ENCODE results near the gene COX4I1.

The COX4I1 gene

DNA sequence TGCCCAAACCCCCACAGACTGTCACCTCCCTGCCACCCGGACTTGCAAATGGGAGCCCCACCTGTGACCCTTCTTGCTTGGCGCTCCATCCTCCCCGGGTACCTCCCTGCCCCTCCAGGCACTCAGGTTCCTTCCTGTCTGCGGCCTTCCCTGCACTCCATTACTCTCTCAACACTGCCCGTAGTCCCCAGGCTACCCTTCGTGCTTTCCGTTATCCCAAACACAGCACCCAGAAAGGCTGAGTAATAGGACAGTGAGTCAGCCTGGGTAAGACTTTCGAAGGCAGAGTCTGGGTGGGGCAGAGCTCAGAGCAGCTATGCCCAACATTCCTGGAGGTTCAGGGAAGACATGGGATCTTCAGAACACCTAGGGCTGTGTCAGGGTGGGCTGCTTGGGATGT, 32.0 kb upstream of the COX4I1 start:
- DNase-seq (ENCODE audit: low spot score) = peak; percentile 97

DNA sequence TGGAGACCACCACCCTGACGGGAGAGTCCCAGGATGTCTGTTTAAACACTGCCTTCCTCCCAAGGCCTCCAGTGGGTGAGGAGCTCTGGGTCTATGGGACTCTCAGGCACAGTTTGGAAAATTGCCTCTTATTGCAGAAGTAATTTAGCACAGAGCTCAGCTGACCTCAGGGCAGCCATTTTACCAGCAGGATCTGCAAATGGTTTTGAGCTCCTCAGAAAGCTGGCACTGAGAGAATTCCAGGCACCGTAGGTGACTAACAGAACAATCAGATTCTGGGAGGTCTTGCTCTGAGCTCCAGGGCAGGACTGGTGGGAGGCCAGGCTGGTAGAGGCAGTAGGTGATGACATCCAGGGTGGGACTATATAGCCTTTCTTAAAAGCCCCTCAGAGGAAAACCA, 31.3 kb upstream of the COX4I1 start:
- DNase-seq (ENCODE audit: low spot score) = no peak

GRCh38 chr16:85770741-85771140, 28.8 kb upstream of the COX4I1 start:
- DNase-seq (ENCODE audit: low spot score) = no peak

- no peak for DNase-seq (ENCODE audit: low spot score)
Measured at GRCh38 chr16:85773044-85773443, 26.5 kb upstream of the COX4I1 start.

GRCh38 chr16:85774136-85774535, 25.4 kb upstream of the COX4I1 start:
- no peak for DNase-seq (ENCODE audit: low spot score)

GRCh38 chr16:85774811-85775210, 24.7 kb upstream of the COX4I1 start:
- no peak for DNase-seq (ENCODE audit: low spot score)

DNA sequence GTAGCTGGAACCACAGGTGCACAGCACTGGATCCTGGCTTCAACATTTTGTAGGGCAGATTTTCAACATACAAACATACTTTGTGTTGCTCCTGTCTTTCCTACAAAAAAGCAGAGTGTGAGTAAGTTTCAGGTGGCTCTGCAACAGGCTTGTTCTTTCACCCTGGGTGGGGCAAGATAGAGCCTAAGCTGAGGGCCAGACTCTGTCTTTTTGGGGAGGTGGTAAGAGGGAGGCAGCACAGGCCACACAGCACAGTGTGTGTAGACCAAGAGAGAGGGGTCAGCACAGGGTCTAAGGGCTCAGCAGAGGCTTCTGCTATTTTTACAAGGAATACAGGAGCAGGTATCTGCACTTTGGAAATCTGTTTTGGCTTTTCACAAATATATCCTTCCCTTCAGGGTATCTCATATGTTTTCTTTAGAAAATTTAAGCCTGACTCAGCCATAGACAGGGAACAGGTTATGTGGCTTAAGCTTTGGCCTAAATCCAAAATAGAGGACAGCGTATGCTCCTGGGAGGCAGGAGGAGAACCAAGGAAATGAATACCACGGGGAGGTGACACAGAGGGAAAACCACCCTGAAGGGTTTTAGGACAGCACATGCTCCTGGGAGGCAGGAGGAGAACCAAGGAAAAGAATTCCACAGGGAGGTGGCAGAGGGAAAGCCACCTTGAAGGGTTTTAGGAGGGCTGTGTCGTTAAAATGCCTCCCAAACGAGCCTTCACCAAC, 21.7 kb upstream of the COX4I1 start:
- DNase-seq (ENCODE audit: low spot score) = peak; percentile 49

- no peak for DNase-seq (ENCODE audit: low spot score)
Measured at GRCh38 chr16:85778873-85779272, 20.6 kb upstream of the COX4I1 start.

DNA sequence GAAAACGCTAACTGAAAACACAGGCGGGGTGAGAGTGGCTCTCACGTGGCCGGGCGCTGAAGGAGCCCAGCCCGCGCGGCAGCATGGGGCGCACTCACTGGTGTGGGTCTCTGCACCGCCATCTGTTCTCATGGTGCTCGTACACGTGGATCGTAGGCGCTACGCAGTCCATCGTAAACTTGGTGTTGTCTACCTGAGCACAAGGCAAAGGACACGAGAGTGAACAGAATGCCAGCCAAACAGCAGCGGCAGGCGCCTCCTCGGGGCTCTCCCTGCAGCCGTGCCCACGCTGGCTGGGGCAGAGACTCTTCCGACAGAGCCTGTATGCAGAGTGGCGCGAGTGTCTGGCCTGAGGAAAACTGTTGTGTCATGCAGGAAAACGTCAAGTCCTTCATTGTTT, 19.2 kb upstream of the COX4I1 start:
- no peak for DNase-seq (ENCODE audit: low spot score)

- no peak for DNase-seq (ENCODE audit: low spot score)
Measured at GRCh38 chr16:85781156-85781555, 18.3 kb upstream of the COX4I1 start.

DNA sequence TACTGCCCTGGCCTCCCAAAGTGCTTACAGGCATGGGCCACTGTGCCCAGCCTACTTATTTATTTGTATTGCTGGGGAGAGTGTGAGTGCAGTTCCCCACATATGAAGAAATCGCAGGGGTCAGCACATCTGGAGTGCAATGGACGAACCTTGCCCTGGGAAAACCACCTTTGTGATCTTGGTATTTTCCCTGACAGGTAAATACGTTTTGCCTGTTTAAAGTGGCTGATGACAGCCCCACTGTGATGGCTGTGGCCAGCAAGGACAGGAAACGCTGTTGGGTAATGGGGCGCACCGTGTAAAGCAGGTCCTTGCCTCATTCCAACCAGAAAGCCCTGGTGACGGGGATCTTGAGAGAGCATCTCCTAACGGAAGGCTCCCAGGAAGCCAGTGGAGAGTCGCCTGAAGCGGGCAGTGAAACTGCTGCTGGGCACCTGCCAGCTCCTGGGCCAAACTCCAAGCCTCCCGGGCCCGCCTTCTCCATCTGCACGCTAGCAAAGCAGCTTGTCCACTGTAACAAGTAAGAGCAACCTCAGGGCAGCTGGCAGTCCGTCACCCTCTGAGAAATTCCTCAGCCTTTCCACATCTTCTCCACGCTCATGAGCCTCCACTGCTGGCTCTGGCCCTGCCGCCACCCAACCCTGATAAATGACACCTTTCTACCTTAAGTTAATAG, 17.7 kb upstream of the COX4I1 start:
- no peak for DNase-seq (ENCODE audit: low spot score)

GRCh38 chr16:85782451-85782850, 17.0 kb upstream of the COX4I1 start:
- DNase-seq (ENCODE audit: low spot score) = no peak

DNA sequence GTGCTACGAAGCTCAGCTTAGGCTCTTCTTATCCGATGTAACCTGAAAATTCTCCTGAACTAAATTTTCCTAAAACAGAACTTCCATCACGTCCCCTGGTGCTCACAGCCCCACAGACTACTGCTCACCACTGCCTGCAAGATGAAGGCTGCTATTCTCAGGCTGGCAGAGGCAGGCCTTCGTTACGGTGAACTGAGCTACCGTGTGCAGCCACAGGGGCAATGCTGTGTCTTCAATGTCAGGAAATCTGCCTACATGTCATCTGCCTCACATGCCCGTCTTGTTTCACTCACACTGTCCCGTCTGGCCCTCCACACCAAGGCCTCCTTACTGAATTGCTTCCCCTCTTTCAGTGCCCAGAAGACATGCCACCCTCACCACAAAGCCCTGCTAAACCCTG, 16.1 kb upstream of the COX4I1 start:
- no peak for DNase-seq (ENCODE audit: low spot score)

DNA sequence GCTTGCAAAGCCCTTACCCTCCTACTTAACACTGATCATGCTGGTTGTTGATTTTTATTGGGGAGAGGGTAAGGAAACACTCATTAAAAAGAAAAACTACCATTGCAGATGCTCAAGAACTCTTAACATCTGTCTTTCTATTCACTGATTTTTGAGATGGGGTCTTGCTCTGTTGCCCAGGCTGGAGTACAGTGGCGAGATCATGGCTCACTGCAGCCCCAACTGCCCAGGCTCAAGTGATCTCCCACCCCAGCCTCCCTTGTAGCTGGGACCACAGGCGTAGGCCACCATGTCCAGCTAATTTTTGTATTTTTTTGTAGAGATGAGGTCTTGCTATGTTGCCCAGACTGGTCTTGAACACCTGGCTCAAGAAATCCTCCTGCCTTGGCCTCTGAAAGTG, 14.7 kb upstream of the COX4I1 start:
- no peak for DNase-seq (ENCODE audit: low spot score)

GRCh38 chr16:85785927-85786326, 13.6 kb upstream of the COX4I1 start:
- DNase-seq (ENCODE audit: low spot score) = no peak

- DNase-seq (ENCODE audit: low spot score) = no peak
Measured at GRCh38 chr16:85788819-85789218, 10.7 kb upstream of the COX4I1 start.

GRCh38 chr16:85789773-85790172, 9.7 kb upstream of the COX4I1 start:
- DNase-seq (ENCODE audit: low spot score) = no peak

DNA sequence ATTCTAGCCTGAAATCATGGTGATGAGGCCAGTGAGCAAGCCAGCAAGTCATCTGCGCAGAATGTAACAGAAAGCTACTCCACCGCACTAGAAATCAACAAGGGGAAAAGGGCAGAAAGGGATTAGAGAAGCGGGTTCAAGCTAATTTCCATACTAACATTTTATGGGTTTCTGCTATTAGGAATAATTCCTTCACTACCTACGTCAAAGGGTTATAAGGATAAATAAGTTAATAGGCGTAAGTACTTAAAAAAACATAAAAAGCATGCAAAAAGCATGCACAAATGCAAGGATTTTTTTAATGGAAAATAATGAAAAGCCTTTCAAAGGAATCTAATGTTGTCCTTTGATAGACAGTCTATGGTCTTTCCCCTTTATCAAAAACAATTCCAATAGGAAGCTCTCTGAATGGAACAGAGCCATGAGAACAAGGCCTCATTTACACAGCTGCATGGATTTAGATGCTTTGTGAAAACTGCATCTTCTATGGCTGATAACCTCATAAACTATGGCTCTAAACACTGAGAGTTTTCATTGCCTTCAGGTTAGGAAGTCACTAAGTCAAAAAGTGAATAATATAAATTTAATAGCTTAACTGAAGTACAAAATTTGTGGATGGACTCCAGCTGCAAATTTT, 5.7 kb upstream of the COX4I1 start:
- no peak for DNase-seq (ENCODE audit: low spot score)

- DNase-seq (ENCODE audit: low spot score) = no peak
Measured at GRCh38 chr16:85794696-85795095, 4.8 kb upstream of the COX4I1 start.

GRCh38 chr16:85796152-85796551, 3.3 kb upstream of the COX4I1 start:
- DNase-seq (ENCODE audit: low spot score) = no peak

DNA sequence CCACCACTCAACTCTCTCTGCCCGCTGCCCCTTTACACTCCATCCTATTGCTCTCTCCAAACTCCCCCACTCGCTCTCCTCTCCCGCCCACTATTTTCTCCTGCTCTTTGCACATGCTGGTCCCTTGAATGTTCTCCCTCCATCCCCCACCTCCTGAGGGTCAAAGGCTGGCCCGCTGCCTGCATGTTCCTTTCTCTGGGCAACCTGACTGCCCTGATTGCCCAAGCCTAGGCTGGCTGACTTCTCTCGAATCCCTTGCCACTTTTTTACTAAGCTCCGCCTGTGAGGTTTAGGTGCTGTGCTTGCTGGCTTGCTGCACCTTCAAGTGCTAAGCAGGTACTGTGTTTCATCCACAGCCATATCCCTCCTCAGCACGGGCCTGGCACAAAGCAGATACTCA, 2.9 kb upstream of the COX4I1 start:
- DNase-seq (ENCODE audit: low spot score) = no peak

GRCh38 chr16:85798283-85798776, 1.2 kb upstream of the COX4I1 start:
- peak; percentile 26 for DNase-seq (ENCODE audit: low spot score)

DNA sequence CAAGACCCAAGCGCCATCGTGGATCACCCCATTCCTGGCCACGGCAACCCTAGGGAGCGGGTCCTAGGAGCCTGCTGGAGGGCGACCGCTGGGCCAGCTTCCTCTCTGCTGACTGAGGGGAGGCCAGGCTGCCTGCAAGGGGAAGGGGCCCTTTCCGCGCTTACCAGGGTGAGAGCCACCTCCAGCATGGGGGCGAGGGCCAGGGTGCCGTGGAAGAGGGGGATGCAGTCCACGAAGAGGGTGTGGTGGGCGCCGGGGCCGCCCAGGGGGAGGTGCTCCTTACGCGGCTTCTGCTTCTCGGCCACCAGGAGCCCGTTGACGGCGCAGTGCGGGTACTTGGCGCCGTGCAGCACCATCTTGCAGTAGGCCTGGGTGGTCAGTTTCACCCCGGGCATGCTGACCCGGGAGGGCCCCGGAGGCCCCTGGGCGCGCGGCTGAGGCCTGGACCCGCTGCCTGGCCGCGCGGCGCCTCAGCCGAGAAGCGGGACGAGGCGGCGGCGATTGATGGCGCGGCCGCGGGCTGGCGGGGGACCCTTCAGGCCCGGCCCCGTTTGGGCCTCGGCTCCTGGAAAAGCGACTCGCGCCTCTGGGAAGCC, 496 bp upstream of the COX4I1 start:
- peak; percentile 78 for DNase-seq (ENCODE audit: low spot score)
